Naive thymus-derived CD4-positive, alpha-beta T cell (primary cell): Measurements from ENCODE around the gene GGT7. TPM values are rescaled to one million over a fixed set of nuclear protein-coding genes. Genes with fewer than 3 reads are reported as not detected.

Experiments used
- ATAC-seq: fragments of 150-1000 bp; cut with Tn5 transposase; 2 replicates; pipeline ENCODE4 v1.10.0; 2021; ENCODE audit warnings: mild to moderate bottlenecking, moderate library complexity
- CTCF ChIA-PET: fragments of 350-600 bp; sonication (Branson Sonifier 250); formaldehyde crosslinking; loops from one replicate; lab custom pipeline; 2021; ENCODE audit warnings: antibody characterized with exemption; lab: Charles Lee
- POLR2A ChIA-PET: fragments of 350-600 bp; sonication (Branson Sonifier 250); formaldehyde crosslinking; loops from one replicate; lab custom pipeline; 2021; ENCODE audit warnings: antibody characterized with exemption, inconsistent platforms; lab: Charles Lee
- DNase-seq, 9 donors: peaks; one replicate each; pipeline versions ENCODE4 v3.0.0 to v3.0.0-alpha.2; 2020 to 2022; ENCODE audit warnings: mixed read lengths in 1 of 9
- H3K27ac ChIP-seq: one replicate; pipeline ENCODE4 v1.7.0; 2013; ENCODE audit warnings: mild to moderate bottlenecking, low read depth, low read length, moderate library complexity
- H3K27me3 ChIP-seq, 2 donors: one replicate each; pipeline ENCODE4 v1.7.0; 2013; ENCODE audit warnings: low read length in 2 of 2, mild to moderate bottlenecking in 2 of 2, moderate library complexity in 2 of 2; ENCODE audit not compliant: control insufficient read depth in 2 of 2, insufficient read depth in 2 of 2
- H3K36me3 ChIP-seq, 3 experiments: 1 replicate in 2 of 3; 2 replicates in 1 of 3; pipeline ENCODE4 v1.7.0; 2013; ENCODE audit warnings: low read length in 3 of 3, mild to moderate bottlenecking in 3 of 3, moderate library complexity in 1 of 3; ENCODE audit not compliant: insufficient read depth in 3 of 3, control insufficient read depth in 2 of 3
- H3K4me1 ChIP-seq, 2 donors: one replicate each; pipeline ENCODE4 v1.7.0; 2013; ENCODE audit warnings: low read length in 2 of 2, mild to moderate bottlenecking in 2 of 2, moderate library complexity in 1 of 2; ENCODE audit not compliant: control insufficient read depth in 2 of 2, insufficient read depth in 2 of 2
- H3K4me3 ChIP-seq: 2 replicates; pipeline ENCODE4 v1.7.0; 2013; ENCODE audit warnings: mild to moderate bottlenecking, low read length
- H3K9me3 ChIP-seq, 3 experiments: 1 replicate in 2 of 3; 2 replicates in 1 of 3; pipeline ENCODE4 v1.7.0; 2013; ENCODE audit warnings: low read length in 3 of 3; ENCODE audit not compliant: control insufficient read depth in 2 of 3
- H3K27ac Mint-ChIP-seq, 9 donors: one replicate each; pipeline ENCODE4 v1.8.0; 2020 to 2022; ENCODE audit warnings: mixed read lengths in 9 of 9, mild to moderate bottlenecking in 8 of 9, moderate library complexity in 5 of 9, inconsistent platforms in 2 of 9
- H3K27me3 Mint-ChIP-seq, 5 donors: one replicate each; pipeline ENCODE4 v1.8.0; 2021 to 2022; ENCODE audit warnings: mixed read lengths in 5 of 5, mild to moderate bottlenecking in 1 of 5
- H3K36me3 Mint-ChIP-seq, 5 donors: one replicate each; pipeline ENCODE4 v1.8.0; 2020 to 2022; ENCODE audit warnings: mixed read lengths in 5 of 5, mild to moderate bottlenecking in 3 of 5, inconsistent platforms in 1 of 5
- H3K4me1 Mint-ChIP-seq, 7 donors: one replicate each; pipeline ENCODE4 v1.8.0; 2020 to 2022; ENCODE audit warnings: mixed read lengths in 7 of 7, mild to moderate bottlenecking in 3 of 7, inconsistent platforms in 1 of 7
- H3K4me3 Mint-ChIP-seq, 10 donors: one replicate each; pipeline ENCODE4 v1.8.0; 2020 to 2022; ENCODE audit warnings: mild to moderate bottlenecking in 10 of 10, mixed read lengths in 10 of 10, moderate library complexity in 6 of 10, inconsistent platforms in 2 of 10
- H3K9me3 Mint-ChIP-seq, 11 donors: one replicate each; pipeline ENCODE4 v1.8.0; 2020 to 2022; ENCODE audit warnings: mixed read lengths in 11 of 11, mild to moderate bottlenecking in 4 of 11, inconsistent platforms in 1 of 11, moderate library complexity in 1 of 11
- intact Hi-C, 2 donors: fragments of 100-400 bp; cut with micrococcal nuclease; formaldehyde crosslinking; loops; one replicate each; pipeline ENCODE4 v1.15.1; 2023
- polyA plus RNA-seq, 2 donors: library from polyadenylated mRNA; unstranded; fragments of 300-500 nt; fragmentation: Illumina TruSeq; gene quantifications; one replicate each; pipeline ENCODE4 v1.2.3, GENCODE V29; 2021
- total RNA-seq, 6 experiments: library from RNA in 5 of 6; stranded (reverse) in 5 of 6; gene quantifications; 1 replicate in 5 of 6; 2 replicates in 1 of 6; pipeline ENCODE4 v1.2.3 and lab custom pipeline; 2021 to 2026

The GGT7 gene
- total and polyA plus RNA-seq, 7 experiments from 2014 or later, result 6.2 to 50.6 (median 28.9) TPM

DNA sequence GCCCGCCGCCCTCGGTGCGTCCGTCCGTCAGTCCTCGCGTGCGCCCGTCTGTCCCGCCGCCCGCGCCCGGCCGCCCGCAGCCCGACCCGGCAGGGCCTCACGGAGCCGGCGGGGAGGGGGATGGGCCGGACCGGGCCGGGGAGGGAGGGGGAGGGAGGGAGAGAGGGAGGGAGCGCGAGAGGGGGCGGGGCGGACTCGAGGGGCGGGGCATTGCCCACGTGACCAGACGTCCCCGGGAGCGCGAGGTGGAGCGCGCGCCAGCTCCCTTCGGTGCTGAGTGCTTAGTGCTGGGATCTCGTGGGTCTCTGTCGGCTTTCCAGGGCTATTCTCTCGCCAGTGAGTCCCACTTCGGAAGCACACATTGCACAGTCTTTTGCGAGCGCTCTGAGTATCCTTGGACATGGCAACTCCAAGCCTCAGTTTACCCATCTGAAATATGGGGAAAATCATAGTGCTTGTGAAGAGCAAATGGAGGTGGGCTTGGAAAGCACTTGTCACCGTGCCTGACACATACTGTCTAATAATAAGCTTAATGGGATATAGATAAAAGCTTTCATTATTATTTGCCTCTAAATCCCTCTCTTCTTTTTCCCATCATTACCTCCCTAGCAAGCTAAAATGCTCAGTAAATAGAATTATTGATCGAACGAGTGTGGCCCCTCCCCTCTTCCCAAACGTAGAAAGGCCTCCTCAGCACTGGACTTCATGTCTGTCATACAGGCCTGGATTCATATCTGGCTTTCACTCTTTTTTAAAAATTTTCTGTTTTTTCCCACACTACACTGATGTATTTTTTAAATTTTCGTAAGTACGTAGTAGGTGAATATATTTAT lies 46.9 kb downstream of the GGT7 start, which contains the start of gene NCOA6:
Gene NCOA6, minus strand, starts transcription at position 122 of the 833 bp plus-strand sequence. CDS start 43,296 bp downstream, outside the sequence.
- DNase-seq (peak; percentile 56 to 86 (median 74)), ATAC-seq (peak; percentile 90)
- ChIA-PET CTCF (interaction anchor here (0.5 to 2.4 kb wide), 5 partner anchors 9 to 1611 kb away, joined by 3 to 5 read pairs (median 4); no protein-coding TSS in a partner anchor), POLR2A (interaction anchor here (0.8 to 1.3 kb wide), 3 partner anchors 47 to 916 kb away, joined by 3 to 4 read pairs (median 3); partner anchors contain the start of genes GGT7, RBM39 and UQCC1)
- H3K27ac Mint-ChIP-seq, result peak within 1 kb of the TSS; percentile 85 to 95 (median 91)
- H3K36me3 Mint-ChIP-seq, result peaks cover 0 to 6% (median 4%) of the 10 kb centered on the region in 5 donors
- no peaks in the 10 kb centered on the region for H3K9me3 Mint-ChIP-seq
- Histone ChIP-seq H3K4me3 (peak within 1 kb of the TSS; percentile 78), H3K27ac (peak within 1 kb of the TSS; percentile 76), H3K36me3 (peaks cover 0 to 4% (median 0%) of the 10 kb centered on the region in 3 experiments), H3K27me3 (no peaks in the 10 kb centered on the region), H3K4me1 (peaks cover 16 to 17% of the 10 kb centered on the region in 2 donors), H3K9me3 (no peaks in the 10 kb centered on the region)
- intact Hi-C loops, result loop anchor here (1.0 to 10.0 kb wide), 13 partner anchors 51 to 1129 kb away; partner anchors contain the start of genes ACSS2 (in 2 of the 2), AHCY (in 2 of the 2), EDEM2 (in 2 of the 2) and TP53INP2 (in 2 of the 2)
- H3K4me3 Mint-ChIP-seq, result peak within 1 kb of the TSS; percentile 83 to 100 (median 98)
- H3K4me1 Mint-ChIP-seq, result peaks cover 30 to 50% (median 43%) of the 10 kb centered on the region in 7 donors
- H3K27me3 Mint-ChIP-seq, result peaks cover 0 to 17% (median 0%) of the 10 kb centered on the region in 5 donors

DNA sequence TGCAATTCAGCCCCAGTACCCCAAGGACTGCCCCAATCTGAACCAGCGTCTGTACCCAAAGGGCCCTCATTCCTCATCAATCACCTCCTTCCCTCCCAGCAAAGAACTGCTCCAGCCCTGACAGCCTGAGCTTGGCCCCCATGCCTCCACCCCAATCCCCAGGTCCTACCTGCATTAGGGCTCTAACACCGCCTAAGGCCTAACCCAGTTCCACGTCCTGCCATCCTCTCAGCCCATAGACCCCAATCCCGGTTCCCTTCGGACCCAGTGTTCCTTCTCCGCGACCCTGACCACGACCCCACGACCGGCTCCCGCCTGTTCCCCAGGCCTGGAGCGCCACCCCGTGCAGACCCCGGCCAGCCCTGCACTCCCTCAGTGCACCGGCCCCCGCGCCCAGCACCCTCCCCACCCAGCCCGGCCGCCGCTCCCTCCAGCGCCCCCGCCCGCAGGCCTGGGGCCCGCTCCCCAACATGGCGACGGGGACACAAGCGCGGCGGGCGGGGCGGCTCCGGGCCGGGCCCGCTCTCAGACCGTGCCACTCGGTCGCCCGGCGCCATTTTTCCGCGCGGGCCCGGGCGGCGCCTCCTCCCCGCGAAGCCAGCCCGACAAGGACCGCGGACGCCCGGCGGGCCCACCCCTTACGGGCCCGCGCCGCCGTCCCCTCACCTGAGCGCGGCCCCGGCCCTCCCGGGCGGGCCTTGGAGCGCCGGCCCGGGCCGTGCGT lies 47.7 kb downstream of the GGT7 start:
- Histone ChIP-seq H3K4me1 (peaks cover 16 to 17% of the 10 kb centered on the region in 2 donors), H3K27ac (peak overlapping the region; percentile 76), H3K36me3 (peaks cover 0 to 4% (median 0%) of the 10 kb centered on the region in 3 experiments), H3K9me3 (no peaks in the 10 kb centered on the region), H3K4me3 (peak overlapping the region; percentile 78), H3K27me3 (no peaks in the 10 kb centered on the region)
- H3K36me3 Mint-ChIP-seq, result peaks cover 0 to 6% (median 4%) of the 10 kb centered on the region in 5 donors
- peak; percentile 90 for ATAC-seq
- H3K27ac Mint-ChIP-seq, result peak overlapping the region; percentile 85 to 95 (median 91)
- peaks cover 33 to 55% (median 45%) of the 10 kb centered on the region in 7 donors for H3K4me1 Mint-ChIP-seq
- CTCF ChIA-PET, result interaction anchor here (1.0 to 2.4 kb wide), 2 partner anchors 10 to 49 kb away, joined by 4 to 5 read pairs; no protein-coding TSS in a partner anchor
- intact Hi-C loops, result loop anchor here (1.0 to 10.0 kb wide), 14 partner anchors 51 to 1130 kb away; partner anchors contain the start of genes ACSS2 (in 2 of the 2), AHCY (in 2 of the 2), EDEM2 (in 2 of the 2) and GSS (in 2 of the 2)
- H3K27me3 Mint-ChIP-seq, result peaks cover 0 to 10% (median 0%) of the 10 kb centered on the region in 5 donors
- H3K4me3 Mint-ChIP-seq, result peak overlapping the region; percentile 83 to 100 (median 98)
- POLR2A ChIA-PET, result interaction anchor here (0.7 to 1.3 kb wide), 4 partner anchors 11 to 917 kb away, joined by 3 to 4 read pairs (median 3); partner anchors contain the start of genes EDEM2 and RBM39
- no peaks in the 10 kb centered on the region for H3K9me3 Mint-ChIP-seq
- peak in 8 of 9 donors; percentile 47 to 79 (median 60) for DNase-seq

DNA sequence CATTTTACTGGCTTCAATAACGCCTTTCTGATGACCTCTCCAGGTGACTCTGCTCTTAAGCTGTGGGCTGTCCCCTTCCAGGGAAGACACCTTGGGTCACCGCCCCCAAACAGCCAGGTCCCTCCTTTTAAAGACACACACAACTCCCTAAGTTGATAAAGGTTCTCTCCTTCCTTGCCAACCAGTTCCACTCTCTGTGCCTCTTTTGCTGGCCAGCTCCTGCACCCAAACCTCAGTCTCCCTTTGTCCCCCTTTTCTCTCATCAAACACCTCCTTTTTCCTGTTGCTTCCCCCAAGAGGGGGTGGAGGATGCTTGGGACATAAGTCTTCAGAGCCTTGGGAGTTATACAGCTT lies 48.2 kb downstream of the GGT7 start:
- H3K9me3 Mint-ChIP-seq, result no peaks in the 10 kb centered on the region
- H3K4me1 Mint-ChIP-seq, result peaks cover 33 to 60% (median 50%) of the 10 kb centered on the region in 7 donors
- ChIA-PET POLR2A (interaction anchor here (0.6 to 0.8 kb wide), 5 partner anchors 11 to 714 kb away, joined by 3 to 4 read pairs (median 3); partner anchors contain the start of gene EDEM2), CTCF (interaction anchor here (0.7 to 2.4 kb wide), 2 partner anchors 11 to 1166 kb away, joined by 3 to 5 read pairs; no protein-coding TSS in a partner anchor)
- ATAC-seq (peak; percentile 60), DNase-seq (peak; percentile 25 to 73 (median 64))
- peak overlapping the region; percentile 85 to 95 (median 91) for H3K27ac Mint-ChIP-seq
- Histone ChIP-seq H3K27ac (peak overlapping the region; percentile 76), H3K9me3 (no peaks in the 10 kb centered on the region), H3K36me3 (peaks cover 0 to 4% (median 0%) of the 10 kb centered on the region in 3 experiments), H3K27me3 (no peaks in the 10 kb centered on the region), H3K4me3 (peak overlapping the region; percentile 78), H3K4me1 (peaks cover 17 to 20% of the 10 kb centered on the region in 2 donors)
- peaks cover 0 to 4% (median 0%) of the 10 kb centered on the region in 5 donors for H3K27me3 Mint-ChIP-seq
- intact Hi-C loops, result loop anchor here (1.0 to 10.0 kb wide), 10 partner anchors 52 to 1130 kb away; partner anchors contain the start of genes TP53INP2 (in 2 of the 2), TRPC4AP (in 2 of the 2), ACSS2 (in 1 of the 2) and AHCY (in 1 of the 2)
- H3K36me3 Mint-ChIP-seq, result peaks cover 0 to 6% (median 4%) of the 10 kb centered on the region in 5 donors
- H3K4me3 Mint-ChIP-seq, result peak overlapping the region; percentile 83 to 100 (median 98)

DNA sequence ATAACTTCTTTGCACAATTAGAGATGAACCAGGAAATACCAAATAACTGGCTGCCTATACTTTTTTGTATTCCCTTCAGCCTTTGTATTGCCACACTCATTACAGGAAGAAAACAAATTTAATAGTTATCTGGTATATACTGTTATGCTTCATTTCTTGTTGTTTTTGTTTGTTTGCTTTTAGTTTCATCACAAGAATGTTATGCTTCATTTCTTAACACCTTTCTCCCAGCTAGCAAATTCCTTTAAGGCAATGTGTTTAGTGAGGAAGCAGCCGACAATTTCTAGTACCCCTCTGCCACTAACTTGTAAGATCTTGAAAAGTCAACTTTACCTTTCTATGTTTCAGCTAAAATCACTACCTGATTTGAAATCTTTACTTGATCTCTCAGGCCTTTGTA lies 48.6 kb downstream of the GGT7 start:
- ChIA-PET POLR2A (interaction anchor here (0.6 to 1.2 kb wide), 5 partner anchors 10 to 714 kb away, joined by 3 to 4 read pairs (median 3); partner anchors contain the start of gene EDEM2), CTCF (interaction anchor here (0.7 to 2.4 kb wide), 2 partner anchors 11 to 1166 kb away, joined by 3 to 5 read pairs; no protein-coding TSS in a partner anchor)
- Histone ChIP-seq H3K4me3 (peak overlapping the region; percentile 78), H3K27ac (peak overlapping the region; percentile 76), H3K27me3 (no peaks in the 10 kb centered on the region), H3K4me1 (peaks cover 17 to 21% of the 10 kb centered on the region in 2 donors), H3K9me3 (no peaks in the 10 kb centered on the region), H3K36me3 (peaks cover 0 to 4% (median 0%) of the 10 kb centered on the region in 3 experiments)
- DNase-seq, result no peak
- peak overlapping the region; percentile 85 to 95 (median 91) for H3K27ac Mint-ChIP-seq
- H3K36me3 Mint-ChIP-seq, result peaks cover 0 to 6% (median 4%) of the 10 kb centered on the region in 5 donors
- peaks cover 33 to 62% (median 54%) of the 10 kb centered on the region in 7 donors for H3K4me1 Mint-ChIP-seq
- peak overlapping the region; percentile 83 to 100 (median 98) for H3K4me3 Mint-ChIP-seq
- no peak for ATAC-seq
- no peaks in the 10 kb centered on the region for H3K9me3 Mint-ChIP-seq
- intact Hi-C loops, result loop anchor here (1.0 to 10.0 kb wide), 10 partner anchors 53 to 1131 kb away; partner anchors contain the start of genes TP53INP2 (in 2 of the 2), TRPC4AP (in 2 of the 2), ACSS2 (in 1 of the 2) and AHCY (in 1 of the 2)
- peaks cover 0 to 2% (median 0%) of the 10 kb centered on the region in 5 donors for H3K27me3 Mint-ChIP-seq

DNA sequence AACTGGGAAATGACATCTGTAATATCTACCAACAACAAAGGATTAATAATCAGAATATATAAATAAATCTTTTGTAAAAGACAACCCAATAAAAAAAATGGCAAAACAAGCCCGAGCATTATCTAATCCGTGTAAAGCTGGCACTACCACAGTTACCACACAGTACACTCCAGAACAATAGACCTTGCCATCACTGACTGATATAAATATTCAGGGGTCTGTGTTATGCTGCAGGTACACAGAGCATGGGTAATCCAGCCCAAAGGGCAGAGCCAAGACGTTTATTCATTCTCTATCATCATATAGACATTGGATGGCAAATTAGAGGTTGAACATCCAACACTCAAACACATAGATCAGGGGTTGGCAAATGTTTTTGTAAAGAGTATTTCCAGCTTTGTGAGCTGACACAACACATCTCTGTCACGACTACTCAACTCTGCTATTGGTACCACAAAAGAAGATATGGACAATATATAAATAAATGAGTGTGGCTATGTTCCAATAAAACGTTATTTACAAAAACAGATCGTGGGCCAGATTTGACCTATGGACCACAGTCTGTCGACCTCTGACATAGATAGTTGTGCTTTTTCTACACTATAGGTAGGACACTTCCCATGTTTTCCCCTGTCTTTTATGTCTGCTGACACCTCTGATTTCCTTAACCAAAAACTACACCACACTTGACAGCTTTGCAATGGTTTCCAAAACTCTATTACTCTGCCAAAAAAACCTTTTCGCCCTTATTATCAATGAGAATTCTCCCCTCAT lies 51.7 kb downstream of the GGT7 start:
- H3K9me3 Mint-ChIP-seq, result no peaks in the 10 kb centered on the region
- Histone ChIP-seq H3K9me3 (no peaks in the 10 kb centered on the region), H3K4me1 (peaks cover 20 to 21% of the 10 kb centered on the region in 2 donors), H3K36me3 (peaks cover 0 to 4% (median 0%) of the 10 kb centered on the region in 3 experiments), H3K27me3 (no peaks in the 10 kb centered on the region), H3K27ac (no peak overlapping the region), H3K4me3 (no peak overlapping the region)
- ChIA-PET CTCF (no interaction called here), POLR2A (interaction anchor here (0.7 kb wide), 1 partner anchor 99 kb away, joined by 3 read pairs; no protein-coding TSS in a partner anchor)
- H3K4me1 Mint-ChIP-seq, result peaks cover 47 to 80% (median 73%) of the 10 kb centered on the region in 7 donors
- H3K27me3 Mint-ChIP-seq, result no peaks in the 10 kb centered on the region
- intact Hi-C loops, result loop anchor here (10.0 kb wide), 4 partner anchors 116 to 1134 kb away; partner anchors contain the start of genes TP53INP2 (in 2 of the 2), MMP24OS (in 1 of the 2), PIGU (in 1 of the 2) and SCAND1 (in 1 of the 2)
- H3K36me3 Mint-ChIP-seq, result peaks cover 0 to 8% (median 6%) of the 10 kb centered on the region in 5 donors
- ATAC-seq (no peak), DNase-seq (no peak)
- H3K4me3 Mint-ChIP-seq, result peak overlapping the region in 4 of 10 donors; percentile 1 to 60 (median 6)
- no peak overlapping the region for H3K27ac Mint-ChIP-seq
